ENCODE measurements around the gene OR2AG2.

GRCh38 chr11:6733326-6734275 is 38.2 kb downstream of the OR2AG2 start:
- TF ChIP-seq, protein P1, sequence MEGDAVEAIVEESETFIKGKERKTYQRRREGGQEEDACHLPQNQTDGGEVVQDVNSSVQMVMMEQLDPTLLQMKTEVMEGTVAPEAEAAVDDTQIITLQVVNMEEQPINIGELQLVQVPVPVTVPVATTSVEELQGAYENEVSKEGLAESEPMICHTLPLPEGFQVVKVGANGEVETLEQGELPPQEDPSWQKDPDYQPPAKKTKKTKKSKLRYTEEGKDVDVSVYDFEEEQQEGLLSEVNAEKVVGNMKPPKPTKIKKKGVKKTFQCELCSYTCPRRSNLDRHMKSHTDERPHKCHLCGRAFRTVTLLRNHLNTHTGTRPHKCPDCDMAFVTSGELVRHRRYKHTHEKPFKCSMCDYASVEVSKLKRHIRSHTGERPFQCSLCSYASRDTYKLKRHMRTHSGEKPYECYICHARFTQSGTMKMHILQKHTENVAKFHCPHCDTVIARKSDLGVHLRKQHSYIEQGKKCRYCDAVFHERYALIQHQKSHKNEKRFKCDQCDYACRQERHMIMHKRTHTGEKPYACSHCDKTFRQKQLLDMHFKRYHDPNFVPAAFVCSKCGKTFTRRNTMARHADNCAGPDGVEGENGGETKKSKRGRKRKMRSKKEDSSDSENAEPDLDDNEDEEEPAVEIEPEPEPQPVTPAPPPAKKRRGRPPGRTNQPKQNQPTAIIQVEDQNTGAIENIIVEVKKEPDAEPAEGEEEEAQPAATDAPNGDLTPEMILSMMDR (IDR thresholded peaks at IDR 0.05; ENCODE audit: low read length): no peak
- no peak for TF ChIP-seq EZH2 (IDR thresholded peaks at IDR 0.05; ENCODE audit: borderline replicate concordance, low read length)

Data from OCI-LY1 (cell line).